ENCODE data around the gene ZBTB7C.

The ZBTB7C gene

DNA sequence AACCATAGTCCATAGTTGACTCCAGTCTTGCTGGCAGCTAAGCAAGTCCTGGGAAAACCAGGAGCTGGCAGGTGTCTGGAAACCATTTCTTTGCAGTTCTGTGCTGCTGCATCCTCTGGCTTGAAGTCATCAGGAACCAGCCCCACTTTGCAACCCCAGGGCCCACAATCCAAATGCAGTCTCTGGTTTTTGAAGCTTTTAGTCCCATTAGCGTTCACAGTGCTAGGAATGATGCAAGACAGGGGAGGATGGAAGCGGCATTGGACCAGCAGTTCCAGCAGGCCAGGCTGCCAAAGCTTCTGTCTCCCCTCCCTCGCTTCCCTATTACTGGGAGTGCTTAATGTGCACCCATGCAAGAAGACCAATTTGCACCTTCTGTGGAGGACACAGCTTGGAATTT, 106.4 kb downstream of the ZBTB7C start:
- Histone ChIP-seq H4K20me1 (ENCODE audit: insufficient read depth, low read length) (no peaks in the 10 kb centered on the region), H3K9ac (ENCODE audit: low read depth, low read length) (no peak overlapping the region), H3K4me1 (ENCODE audit: insufficient read depth, low read length) (peaks cover 13% of the 10 kb centered on the region), H3K36me3 (ENCODE audit: insufficient read depth, low read length) (no peaks in the 10 kb centered on the region), H3K27ac (ENCODE audit: low read length) (no peak overlapping the region), H3K4me2 (ENCODE audit: insufficient read depth, low read length) (no peak overlapping the region), H3K4me3 (ENCODE audit: low read depth in 1 of 2, low read length in 2 of 2) (no peak overlapping the region), H2AFZ (ENCODE audit: low read depth, low read length) (no peak overlapping the region), H3K79me2 (ENCODE audit: insufficient read depth, low read length) (no peaks in the 10 kb centered on the region), H3K27me3 (ENCODE audit: insufficient read depth, low read length, poor library complexity) (no peaks in the 10 kb centered on the region), H3K9me3 (ENCODE audit: insufficient read depth, low read length, severe bottlenecking) (no peaks in the 10 kb centered on the region)
- no peak for TF ChIP-seq EZH2 (IDR thresholded peaks at IDR 0.05; ENCODE audit: borderline replicate concordance, low read depth, low read length, severe bottlenecking)
- TF ChIP-seq, protein P1, sequence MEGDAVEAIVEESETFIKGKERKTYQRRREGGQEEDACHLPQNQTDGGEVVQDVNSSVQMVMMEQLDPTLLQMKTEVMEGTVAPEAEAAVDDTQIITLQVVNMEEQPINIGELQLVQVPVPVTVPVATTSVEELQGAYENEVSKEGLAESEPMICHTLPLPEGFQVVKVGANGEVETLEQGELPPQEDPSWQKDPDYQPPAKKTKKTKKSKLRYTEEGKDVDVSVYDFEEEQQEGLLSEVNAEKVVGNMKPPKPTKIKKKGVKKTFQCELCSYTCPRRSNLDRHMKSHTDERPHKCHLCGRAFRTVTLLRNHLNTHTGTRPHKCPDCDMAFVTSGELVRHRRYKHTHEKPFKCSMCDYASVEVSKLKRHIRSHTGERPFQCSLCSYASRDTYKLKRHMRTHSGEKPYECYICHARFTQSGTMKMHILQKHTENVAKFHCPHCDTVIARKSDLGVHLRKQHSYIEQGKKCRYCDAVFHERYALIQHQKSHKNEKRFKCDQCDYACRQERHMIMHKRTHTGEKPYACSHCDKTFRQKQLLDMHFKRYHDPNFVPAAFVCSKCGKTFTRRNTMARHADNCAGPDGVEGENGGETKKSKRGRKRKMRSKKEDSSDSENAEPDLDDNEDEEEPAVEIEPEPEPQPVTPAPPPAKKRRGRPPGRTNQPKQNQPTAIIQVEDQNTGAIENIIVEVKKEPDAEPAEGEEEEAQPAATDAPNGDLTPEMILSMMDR (IDR thresholded peaks at IDR 0.05; ENCODE audit: borderline replicate concordance, extremely low read depth, low read length, poor library complexity, severe bottlenecking) = no peak
- ATAC-seq (ENCODE audit: insufficient read depth, low read depth) (no peak), DNase-seq (no peak)

DNA sequence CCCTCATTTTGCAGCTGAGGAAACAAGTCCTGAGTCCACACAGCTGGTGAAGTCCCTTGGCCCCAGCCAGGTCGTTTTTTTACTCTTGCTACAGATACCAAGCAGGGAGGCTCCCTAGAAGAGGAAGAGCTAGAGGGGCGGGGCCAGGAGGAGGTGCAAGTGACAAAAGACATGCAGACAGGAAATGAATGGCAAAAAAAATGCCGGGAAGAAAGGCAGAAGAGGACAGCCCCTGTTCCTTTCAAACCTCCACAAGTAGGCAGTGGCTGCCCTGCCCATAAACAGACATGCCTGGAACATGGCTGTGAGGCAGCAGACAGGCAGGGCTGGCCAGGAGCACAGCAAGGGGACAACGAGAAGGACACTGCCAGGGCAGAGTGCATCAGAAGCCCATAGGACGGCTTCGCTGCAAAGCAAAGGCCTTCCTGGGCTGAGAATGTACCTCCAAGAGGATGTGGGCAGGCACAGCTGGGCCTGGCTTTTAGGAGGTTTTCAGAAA, 108.7 kb downstream of the ZBTB7C start:
- Histone ChIP-seq H3K4me3 (ENCODE audit: low read depth in 1 of 2, low read length in 2 of 2) (peak overlapping the region in 1 of 2 experiments; percentile 15; a peak in 1 of 4 replicates), H3K9me3 (ENCODE audit: insufficient read depth, low read length, severe bottlenecking) (no peaks in the 10 kb centered on the region), H2AFZ (ENCODE audit: low read depth, low read length) (peak overlapping the region; percentile 95), H3K9ac (ENCODE audit: low read depth, low read length) (no peak overlapping the region), H4K20me1 (ENCODE audit: insufficient read depth, low read length) (no peaks in the 10 kb centered on the region), H3K27ac (ENCODE audit: low read length) (peak overlapping the region; percentile 30), H3K4me1 (ENCODE audit: insufficient read depth, low read length) (peaks cover 13% of the 10 kb centered on the region), H3K36me3 (ENCODE audit: insufficient read depth, low read length) (no peaks in the 10 kb centered on the region), H3K79me2 (ENCODE audit: insufficient read depth, low read length) (no peaks in the 10 kb centered on the region), H3K27me3 (ENCODE audit: insufficient read depth, low read length, poor library complexity) (no peaks in the 10 kb centered on the region), H3K4me2 (ENCODE audit: insufficient read depth, low read length) (peak overlapping the region; percentile 53)
- no peak for TF ChIP-seq EZH2 (IDR thresholded peaks at IDR 0.05; ENCODE audit: borderline replicate concordance, low read depth, low read length, severe bottlenecking)
- TF ChIP-seq, protein P1 (IDR thresholded peaks at IDR 0.05; ENCODE audit: borderline replicate concordance, extremely low read depth, low read length, poor library complexity, severe bottlenecking) = no peak
- peak; percentile 86 for ATAC-seq (ENCODE audit: insufficient read depth, low read depth)
- peak; percentile 71 for DNase-seq

DNA sequence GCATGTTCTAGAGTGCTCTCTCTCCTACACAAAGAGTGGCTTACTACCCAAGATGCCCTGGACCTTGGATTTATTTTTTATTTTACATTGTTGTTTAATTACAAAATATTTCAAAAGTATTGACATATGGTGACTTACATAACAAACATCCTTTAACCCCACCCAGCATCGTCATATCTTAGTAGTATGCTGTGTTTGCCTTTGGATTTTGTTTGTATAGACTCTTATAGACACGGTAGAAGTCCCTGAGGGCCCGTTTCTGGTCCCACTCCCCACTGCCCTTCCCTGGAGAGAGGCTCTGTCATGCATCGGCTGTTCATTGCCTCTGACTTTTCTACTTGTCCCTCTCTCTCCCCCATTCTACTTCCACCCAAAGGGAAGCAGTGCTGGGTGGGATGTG, 112.0 kb downstream of the ZBTB7C start:
- H3K4me2 ChIP-seq (ENCODE audit: insufficient read depth, low read length) = no peak overlapping the region
- TF ChIP-seq, protein P1 (IDR thresholded peaks at IDR 0.05; ENCODE audit: borderline replicate concordance, extremely low read depth, low read length, poor library complexity, severe bottlenecking) = no peak
- TF ChIP-seq EZH2 (IDR thresholded peaks at IDR 0.05; ENCODE audit: borderline replicate concordance, low read depth, low read length, severe bottlenecking) = no peak

More for the DNA sequence above, 112.0 kb downstream of the ZBTB7C start:
- Histone ChIP-seq H3K36me3 (ENCODE audit: insufficient read depth, low read length) (no peaks in the 10 kb centered on the region), H3K9ac (ENCODE audit: low read depth, low read length) (no peak overlapping the region), H2AFZ (ENCODE audit: low read depth, low read length) (no peak overlapping the region), H3K79me2 (ENCODE audit: insufficient read depth, low read length) (no peaks in the 10 kb centered on the region), H3K9me3 (ENCODE audit: insufficient read depth, low read length, severe bottlenecking) (no peaks in the 10 kb centered on the region), H3K27ac (ENCODE audit: low read length) (no peak overlapping the region), H3K27me3 (ENCODE audit: insufficient read depth, low read length, poor library complexity) (no peaks in the 10 kb centered on the region), H3K4me3 (ENCODE audit: low read depth in 1 of 2, low read length in 2 of 2) (no peak overlapping the region), H4K20me1 (ENCODE audit: insufficient read depth, low read length) (no peaks in the 10 kb centered on the region), H3K4me1 (ENCODE audit: insufficient read depth, low read length) (peaks cover 13% of the 10 kb centered on the region)
- DNase-seq (no peak), ATAC-seq (ENCODE audit: insufficient read depth, low read depth) (no peak)
